UCSD-AML1 (cell line): ENCODE data around the gene GZF1.

ENCODE experiments used
- DNase-seq: peaks from one replicate; lab custom pipeline; 2025; ENCODE audit not compliant: unreplicated experiment; lab: John Stamatoyannopoulos, UW

GZF1 gene

DNA sequence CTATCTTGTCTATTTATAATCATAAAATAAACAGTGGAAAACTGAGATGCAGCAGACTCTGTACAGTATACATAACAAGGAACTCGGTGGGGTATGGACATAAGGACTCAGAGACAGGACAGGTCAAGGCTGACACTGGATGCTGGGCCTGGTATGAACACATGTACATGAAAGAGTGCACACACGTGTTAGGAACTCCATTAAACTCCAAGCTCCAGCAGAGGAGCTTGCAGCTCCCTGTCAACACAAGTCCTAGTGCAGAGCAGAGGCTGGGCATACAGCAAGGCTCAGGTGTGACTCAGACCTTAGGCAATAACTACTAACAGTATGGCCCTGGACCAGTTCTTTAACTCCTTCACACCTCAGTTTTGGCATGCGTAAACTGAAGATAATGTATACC lies 42.2 kb downstream of the GZF1 start:
- no peak for DNase-seq

DNA sequence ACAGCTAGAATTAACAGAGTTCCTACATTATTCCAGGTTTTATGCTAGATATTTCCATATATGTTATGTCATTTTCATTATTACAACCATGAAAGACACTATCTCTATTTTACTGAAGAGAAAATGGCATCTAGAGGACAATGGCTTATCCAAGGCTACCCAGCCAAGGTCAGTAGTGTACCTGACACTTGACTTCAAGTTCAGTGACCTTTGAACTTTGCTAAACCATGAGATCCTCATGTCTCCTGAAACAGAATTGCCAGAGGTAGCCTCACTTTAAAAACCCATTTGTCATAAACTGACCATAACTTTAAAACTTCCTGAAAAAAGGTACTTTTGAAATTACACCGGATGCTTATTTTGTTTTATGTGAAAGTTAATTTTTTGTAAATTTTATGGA lies 44.9 kb downstream of the GZF1 start:
- no peak for DNase-seq

DNA sequence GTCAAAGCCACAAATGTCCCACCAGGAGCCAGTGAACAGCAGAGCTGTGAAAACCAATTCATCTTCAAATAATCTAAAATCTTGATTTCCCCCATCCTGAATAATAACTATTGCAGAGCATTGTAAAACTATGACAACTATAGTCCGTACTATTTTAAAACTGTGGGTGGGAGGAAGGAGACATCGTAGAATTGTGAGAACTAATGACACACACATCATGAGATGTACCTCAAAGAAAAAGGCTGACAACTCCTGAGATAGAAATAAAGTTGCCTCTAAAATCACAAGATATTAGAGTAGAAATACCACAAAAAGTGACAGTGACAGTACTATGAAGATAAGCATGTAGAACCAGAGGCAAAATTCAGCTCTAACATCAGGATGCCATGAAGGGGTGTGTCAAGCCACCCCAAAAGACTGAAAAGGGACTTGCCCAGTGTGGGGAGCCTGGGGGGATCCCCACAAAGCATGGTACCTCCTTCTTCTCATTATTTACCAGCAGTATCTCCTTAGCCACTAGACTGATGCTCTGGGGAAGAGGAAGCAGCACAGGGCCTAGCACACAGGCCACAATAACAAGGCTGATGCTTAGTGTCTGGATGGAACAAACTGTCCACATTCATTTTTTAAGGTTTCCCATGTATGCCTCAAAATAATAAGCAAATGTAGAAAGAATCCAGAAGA lies 45.9 kb downstream of the GZF1 start:
- no peak for DNase-seq

DNA sequence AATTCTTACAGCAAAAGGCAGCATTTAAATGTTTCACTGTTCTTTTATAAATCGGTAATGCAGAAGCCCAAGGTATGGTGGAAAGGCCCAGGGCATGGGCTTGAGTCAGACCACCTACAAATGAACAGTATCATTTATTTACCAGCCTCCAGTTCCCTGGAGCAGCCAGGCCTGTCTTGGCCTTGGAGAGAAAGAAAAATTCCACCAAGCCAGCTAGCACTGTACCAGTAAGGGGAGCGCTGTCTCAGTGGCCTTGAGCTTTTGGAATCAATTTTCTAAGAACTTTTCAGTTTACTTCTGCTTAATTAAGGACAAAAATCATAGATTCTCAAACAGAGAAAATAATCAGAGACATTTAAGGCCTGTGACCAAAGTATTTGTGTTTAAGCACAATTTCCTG lies 47.0 kb downstream of the GZF1 start:
- no peak for DNase-seq

GRCh38 chr20:23409800-23410199 lies 47.8 kb downstream of the GZF1 start:
- DNase-seq, result no peak

GRCh38 chr20:23410916-23411695 lies 49.1 kb downstream of the GZF1 start:
- no peak for DNase-seq

- DNase-seq, result no peak
Measured at GRCh38 chr20:23412026-23412425, 50.0 kb downstream of the GZF1 start.

DNA sequence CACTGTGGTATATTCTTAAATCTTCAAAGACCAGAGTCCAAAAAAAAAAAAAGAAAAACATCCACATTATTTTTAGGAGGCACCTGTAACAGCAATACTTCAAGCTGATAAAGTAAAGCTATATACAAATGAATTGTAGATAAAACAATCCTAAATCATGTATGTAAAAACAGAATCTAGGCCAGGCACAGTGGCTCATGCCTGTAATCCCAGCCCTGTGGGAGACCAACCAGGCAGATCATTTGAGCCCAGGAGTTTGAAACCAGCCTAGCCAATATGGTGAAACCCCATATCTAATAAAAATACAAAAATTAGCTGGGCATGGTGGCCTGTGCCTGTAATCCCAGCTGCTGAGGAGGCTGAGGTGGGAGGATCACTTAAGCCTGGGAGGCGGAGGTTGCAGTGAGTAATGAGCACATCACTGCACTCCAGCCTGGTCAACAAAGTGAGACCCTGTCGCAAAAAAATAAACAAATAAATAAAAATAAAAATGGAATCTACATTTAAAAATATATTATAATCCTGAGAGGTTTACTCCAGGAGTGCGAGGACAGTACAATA lies 52.0 kb downstream of the GZF1 start:
- no peak for DNase-seq

GRCh38 chr20:23414526-23415188 lies 52.7 kb downstream of the GZF1 start:
- DNase-seq, result no peak

DNA sequence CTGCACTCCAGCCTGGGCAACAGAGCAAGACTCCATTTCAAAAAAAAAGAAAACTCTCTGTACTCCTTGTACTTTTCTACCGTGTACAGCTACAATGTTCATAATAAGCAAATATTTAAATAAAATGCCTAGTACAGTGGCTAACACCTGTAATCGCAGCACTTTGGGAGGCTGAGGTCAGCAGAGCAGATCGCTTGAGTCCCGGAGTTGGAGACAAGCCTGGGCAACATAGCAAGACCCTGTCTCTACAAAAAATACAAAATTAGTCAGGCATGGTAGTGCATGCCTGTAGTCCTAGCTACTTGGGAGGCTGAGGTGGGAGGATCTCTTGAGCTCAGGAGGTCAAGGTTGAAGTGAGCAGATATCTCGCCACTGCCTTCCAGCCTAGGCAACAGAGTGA lies 53.6 kb downstream of the GZF1 start:
- no peak for DNase-seq

DNA sequence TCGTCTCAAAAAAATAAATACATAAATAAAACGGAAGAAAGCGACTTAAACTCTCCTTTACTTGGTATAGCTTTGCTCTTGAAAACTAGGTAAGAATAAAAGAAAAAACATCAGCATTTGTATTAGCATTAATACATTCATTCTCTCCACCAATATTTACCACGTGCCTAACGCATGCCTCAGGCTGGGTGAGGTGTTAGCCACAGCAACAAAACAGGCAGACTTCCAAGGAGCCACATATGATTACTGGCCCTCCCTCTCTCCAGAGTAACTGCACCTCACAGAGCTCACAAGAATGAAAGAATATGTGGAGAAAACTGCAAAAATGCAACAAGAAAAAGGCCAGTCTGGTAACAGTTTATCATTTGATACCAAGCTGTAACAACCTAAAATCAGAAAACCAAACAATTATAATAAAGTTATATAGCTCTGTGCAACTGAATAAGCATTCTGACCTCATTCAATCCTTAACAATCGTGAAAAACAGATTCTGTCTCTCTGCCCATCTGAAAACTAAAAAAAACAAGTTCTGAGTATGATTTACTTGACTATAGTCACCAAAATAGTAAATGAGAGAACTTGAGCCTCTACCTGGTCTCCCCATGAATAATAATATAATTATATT lies 54.1 kb downstream of the GZF1 start:
- no peak for DNase-seq

- no peak for DNase-seq
Measured at GRCh38 chr20:23417861-23418260, 55.9 kb downstream of the GZF1 start.

- DNase-seq, result no peak
Measured at GRCh38 chr20:23419657-23419994, 57.6 kb downstream of the GZF1 start.

DNA sequence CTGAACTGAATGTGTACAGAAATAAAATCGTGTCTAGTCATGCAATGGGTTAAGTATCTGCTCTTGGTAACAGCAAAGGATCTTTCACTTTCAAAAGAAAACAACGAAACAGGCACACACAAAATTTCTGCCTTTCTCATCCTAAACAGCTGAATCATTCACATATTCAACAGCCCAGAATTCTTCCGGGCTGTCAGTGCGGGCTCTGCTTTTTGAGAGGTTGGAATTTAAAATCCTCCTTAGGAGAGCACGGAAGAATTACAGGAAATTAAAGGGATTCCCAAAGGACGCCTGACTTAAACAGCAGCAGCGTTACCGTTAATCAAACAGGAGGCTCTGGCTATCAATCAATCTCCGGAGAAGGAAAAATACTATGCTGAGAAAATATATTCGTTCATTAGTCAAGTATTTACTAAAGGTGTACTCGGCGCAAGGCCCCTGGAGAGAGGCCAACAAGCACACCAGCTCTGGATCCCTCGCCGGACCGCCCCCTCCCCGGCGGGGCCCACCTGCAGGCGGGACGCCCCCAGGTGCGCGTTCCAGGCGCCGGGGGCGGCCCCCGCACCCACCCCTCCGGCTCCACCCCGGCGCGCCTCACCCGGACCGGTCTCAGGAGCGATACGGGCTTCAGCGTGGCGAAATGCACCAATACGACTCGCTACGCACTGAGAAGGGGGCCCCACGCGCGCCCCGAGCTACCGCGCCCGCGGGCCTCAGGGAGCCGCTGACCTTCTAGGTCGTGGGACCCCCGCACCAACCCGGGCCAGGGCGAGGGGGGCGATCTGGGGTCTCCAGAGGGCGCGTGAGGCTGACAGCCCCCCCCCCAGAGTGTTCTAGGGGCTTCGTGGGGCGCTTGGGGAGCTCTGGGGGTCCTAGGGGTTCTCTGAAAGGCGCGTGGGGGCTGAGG lies 58.3 kb downstream of the GZF1 start:
- DNase-seq, result no peak

GRCh38 chr20:23420943-23421931 lies 59.3 kb downstream of the GZF1 start, which contains the start of gene NAPB:
NAPB (minus strand) TSS chr20:23421488; CDS start chr20:23421402, 86 bp downstream.
- DNase-seq, result peak; percentile 96
